Stimulated activated CD4-positive, alpha-beta T cell treated with anti-CD3 and anti-CD28 coated beads, Interleukin-1b, Interleukin-23, amount 100 ng/mL, for 48 hours (primary cell): ENCODE results near the gene SRD5A1.

ENCODE experiments used
- DNase-seq: peaks from one replicate; pipeline ENCODE4 v3.0.0-alpha.2; 2020

SRD5A1 gene

DNA sequence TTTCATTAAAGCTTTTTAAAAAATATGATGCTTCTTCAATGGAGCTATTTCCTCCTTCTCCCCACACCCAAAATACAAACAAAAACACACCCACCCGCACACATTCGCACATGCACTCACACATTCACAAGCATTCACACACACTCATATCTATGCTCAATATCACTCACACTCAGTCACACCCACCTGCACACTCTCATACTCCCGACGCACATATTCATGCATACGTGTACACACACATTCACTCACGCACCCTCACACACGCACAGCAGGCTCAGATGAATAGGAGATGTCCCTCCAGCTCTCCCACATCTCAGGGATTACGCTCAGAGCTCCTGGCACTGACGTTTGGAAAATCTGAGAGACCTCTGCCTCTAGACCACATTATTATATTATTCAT, 54.3 kb downstream of the SRD5A1 start:
- no peak for DNase-seq

DNA sequence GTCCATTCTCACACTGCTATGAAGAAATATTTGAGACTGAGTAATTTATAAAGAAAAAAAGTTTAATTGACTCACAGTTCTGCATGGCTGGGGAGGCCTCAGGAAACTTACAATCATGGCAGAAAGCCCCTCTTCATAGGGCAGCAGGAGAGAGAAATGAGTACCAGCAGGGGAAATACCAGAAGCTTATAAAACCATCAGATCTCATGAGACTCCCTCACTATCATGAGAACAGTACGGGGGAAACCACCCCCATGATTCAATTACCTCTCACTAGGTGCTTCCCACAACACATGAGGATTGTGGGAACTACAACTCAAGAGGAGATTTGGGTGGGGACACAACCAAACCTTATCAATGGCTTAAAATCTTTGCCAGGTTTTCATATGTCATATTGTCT, 59.7 kb downstream of the SRD5A1 start:
- no peak for DNase-seq

- DNase-seq: no peak
These were observed 65.5 kb downstream of the SRD5A1 start for GRCh38 chr5:6698696-6699095.

- DNase-seq: no peak
These were observed 66.1 kb downstream of the SRD5A1 start for GRCh38 chr5:6699357-6699756.

DNA sequence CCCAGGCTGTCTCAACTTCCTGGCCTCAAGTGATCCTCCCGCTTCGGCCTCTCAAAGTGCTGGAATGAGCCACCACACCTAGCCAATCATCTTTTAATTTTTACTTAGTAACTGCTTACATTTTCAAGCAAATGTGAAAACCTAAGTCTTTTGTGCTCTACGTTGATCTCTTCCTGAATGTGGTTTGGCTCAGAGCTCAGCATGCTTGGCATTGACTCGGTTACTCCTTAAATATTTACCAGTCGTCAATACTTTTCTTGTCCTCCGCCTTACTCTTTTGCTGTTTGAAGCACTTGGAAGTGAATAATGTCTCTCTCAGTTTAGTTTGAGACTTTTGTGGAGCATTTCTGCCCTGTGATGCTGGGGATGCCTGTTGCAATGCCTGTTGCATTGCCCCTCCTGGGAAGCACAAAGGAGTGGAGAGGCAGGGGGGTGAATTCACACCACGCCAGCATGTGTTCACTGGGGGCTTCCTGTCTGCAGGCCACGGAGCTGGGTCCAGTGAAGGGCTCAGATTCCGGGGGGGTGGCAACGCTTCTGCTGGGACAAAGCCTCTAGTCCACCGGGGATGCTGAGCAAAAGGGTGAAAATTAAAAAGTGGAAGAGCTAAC, 66.9 kb downstream of the SRD5A1 start:
- no peak for DNase-seq

- DNase-seq: no peak
These were observed 67.6 kb downstream of the SRD5A1 start for GRCh38 chr5:6700685-6701355.

DNA sequence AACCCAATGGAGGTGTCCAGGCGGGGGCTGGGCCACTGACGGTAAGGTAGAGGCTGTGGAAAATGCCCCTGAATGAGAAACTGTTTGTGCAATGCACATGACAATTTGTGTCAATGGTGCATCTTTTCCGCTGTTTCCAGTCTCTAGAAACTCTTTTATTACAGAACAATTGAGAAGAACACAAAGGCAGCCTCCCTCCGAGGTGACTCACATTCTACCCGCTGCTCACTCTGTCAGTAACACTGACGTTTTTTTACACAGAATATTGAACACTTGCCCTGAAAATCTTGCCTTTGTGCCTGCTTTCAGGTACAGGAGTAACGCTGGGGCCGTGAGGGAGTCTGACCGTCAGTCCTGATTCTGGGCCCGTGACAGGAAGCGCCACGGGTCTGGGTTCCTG, 68.3 kb downstream of the SRD5A1 start:
- no peak for DNase-seq

- DNase-seq: no peak
These were observed 69.4 kb downstream of the SRD5A1 start for GRCh38 chr5:6702633-6703032.

GRCh38 chr5:6703806-6704205, 70.6 kb downstream of the SRD5A1 start:
- DNase-seq: no peak

DNA sequence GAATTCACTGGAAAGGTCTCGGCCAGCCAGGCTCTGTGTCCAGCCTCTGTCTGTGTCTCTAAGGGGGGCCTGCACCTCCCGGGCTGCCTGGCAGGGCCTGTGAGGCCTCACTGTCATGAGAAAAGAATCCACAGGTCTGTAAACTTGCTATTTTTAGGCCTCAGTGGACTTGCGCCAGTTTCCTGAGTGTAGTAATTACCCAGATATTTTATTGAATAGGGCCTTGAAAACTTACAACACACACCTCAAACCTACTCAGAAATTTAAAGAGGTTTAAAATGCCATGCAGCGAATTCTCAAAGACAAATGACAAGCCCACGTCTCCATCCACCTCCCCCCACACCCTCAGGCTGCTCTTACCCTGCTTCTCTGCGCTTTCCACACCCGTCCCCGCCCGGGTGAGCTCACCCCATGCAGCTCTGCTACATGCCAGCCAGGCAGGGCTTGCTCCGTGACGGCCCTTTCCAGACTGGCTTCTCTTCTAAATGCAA, 71.2 kb downstream of the SRD5A1 start:
- no peak for DNase-seq

DNA sequence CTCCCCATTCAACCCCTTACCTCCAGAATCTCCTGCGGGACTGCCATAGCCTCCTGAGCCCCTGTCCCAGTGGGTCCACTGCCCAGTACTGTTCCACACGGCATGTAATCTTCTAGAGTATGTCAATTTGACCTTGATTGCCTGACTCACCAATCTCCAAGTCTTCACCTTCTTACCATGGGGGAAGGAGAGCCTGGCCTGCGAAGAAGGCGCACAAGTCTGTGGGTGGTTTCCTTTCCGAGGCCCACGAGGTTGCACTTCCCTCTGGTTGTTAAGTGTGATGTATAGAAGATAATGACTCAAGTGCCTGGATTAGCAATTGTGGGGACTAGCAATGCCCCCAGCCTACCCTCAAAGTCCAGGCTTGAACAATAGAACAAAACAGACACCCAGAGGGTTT, 71.8 kb downstream of the SRD5A1 start:
- DNase-seq: no peak

GRCh38 chr5:6705959-6706358, 72.7 kb downstream of the SRD5A1 start:
- DNase-seq: no peak

DNA sequence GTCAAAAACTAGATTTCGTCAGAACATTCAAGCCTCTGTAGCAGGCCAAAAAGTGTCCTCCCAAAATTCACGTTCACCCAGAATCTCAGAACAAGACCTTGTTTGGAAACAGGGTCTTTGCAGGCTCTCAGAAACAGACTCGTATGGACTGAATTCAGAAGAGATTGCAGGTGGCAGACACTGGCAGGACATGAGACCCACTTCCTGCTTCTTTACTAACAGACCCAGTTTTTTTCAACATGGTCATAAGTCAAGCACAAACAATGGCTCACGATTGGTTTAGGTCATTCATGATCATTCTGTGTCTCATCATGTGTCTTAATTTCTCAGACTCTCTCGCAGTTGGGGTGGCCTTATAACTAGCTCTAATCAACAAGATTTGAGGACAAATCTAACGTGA, 74.6 kb downstream of the SRD5A1 start:
- DNase-seq: no peak

DNA sequence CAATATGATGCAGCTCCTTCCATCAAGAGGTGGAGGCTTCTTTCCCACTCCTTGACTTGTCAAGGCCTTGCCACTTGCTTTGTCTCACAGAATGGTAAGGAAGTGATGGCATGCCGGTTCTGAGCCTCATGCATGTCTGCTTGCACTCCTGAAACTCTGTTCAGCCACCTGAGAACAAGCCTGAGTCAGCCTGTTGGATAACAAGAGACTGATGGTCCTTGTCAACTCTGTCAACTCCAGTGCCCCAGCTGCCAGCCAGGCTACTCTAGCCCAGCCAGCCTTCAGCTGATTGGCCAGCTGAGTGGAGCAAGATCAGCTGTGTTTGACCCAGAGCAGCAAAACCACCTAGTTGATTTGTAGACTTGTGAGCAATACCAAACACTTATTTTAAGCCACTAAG, 75.6 kb downstream of the SRD5A1 start:
- no peak for DNase-seq

GRCh38 chr5:6710070-6710469, 76.8 kb downstream of the SRD5A1 start:
- no peak for DNase-seq

- no peak for DNase-seq
These were observed 77.5 kb downstream of the SRD5A1 start for GRCh38 chr5:6710551-6711318.

- DNase-seq: no peak
These were observed 78.3 kb downstream of the SRD5A1 start for GRCh38 chr5:6711409-6712141.

- peak; percentile 54 for DNase-seq
These were observed 78.9 kb downstream of the SRD5A1 start for GRCh38 chr5:6712142-6712576.

GRCh38 chr5:6712577-6713273, 79.5 kb downstream of the SRD5A1 start:
- DNase-seq: peak; percentile 97

- no peak for DNase-seq
These were observed 80.3 kb downstream of the SRD5A1 start, which contains the start of gene TENT4A for GRCh38 chr5:6713274-6714225. Gene TENT4A (plus strand): TSS chr5:6713432. CDS start chr5:6713984, 552 bp downstream.
